HEK293T (cell line): ENCODE results near the gene NME4.
A peak's percentile ranks its signal among the peaks of the same experiment; 100 is the strongest.

Source experiments
- CTCF ChIA-PET: fragments of 350-600 bp; formaldehyde crosslinking; extraction: SDS; loops from one replicate; lab custom pipeline; 2021; ENCODE audit warnings: antibody characterized with exemption, inconsistent platforms; lab: Yijun Ruan, JAX
- POLR2A ChIA-PET: fragments of 350-600 bp; formaldehyde crosslinking; extraction: SDS; loops from one replicate; lab custom pipeline; 2020; ENCODE audit warnings: antibody characterized with exemption, inconsistent platforms; lab: Yijun Ruan, JAX
- DNase-seq: peaks from one replicate; pipeline ENCODE4 v3.0.0; 2012; ENCODE audit warnings: mixed read lengths; ENCODE audit errors: extremely low spot score
- ARNT ChIP-seq: fragments of 450-650 bp; IDR thresholded peaks from 2 replicates; pipeline ENCODE4 v1.6.1; 2017; ENCODE audit warnings: mild to moderate bottlenecking
- BHLHE40 ChIP-seq: fragments of 450-650 bp; IDR thresholded peaks from 2 replicates; pipeline ENCODE4 v1.6.1; 2016; ENCODE audit warnings: mild to moderate bottlenecking, moderate library complexity, borderline replicate concordance
- CTBP1 ChIP-seq: fragments of 450-650 bp; IDR thresholded peaks from 2 replicates; pipeline ENCODE4 v1.6.1; 2016; ENCODE audit warnings: borderline replicate concordance
- ELF4 ChIP-seq: fragments of 450-650 bp; IDR thresholded peaks from 2 replicates; pipeline ENCODE4 v1.6.1; 2017; ENCODE audit warnings: antibody characterized with exemption
- FOXA1 ChIP-seq: fragments of 450-650 bp; IDR thresholded peaks from 2 replicates; pipeline ENCODE4 v1.6.1; 2016; ENCODE audit warnings: mild to moderate bottlenecking
- FOXK2 ChIP-seq: fragments of 450-650 bp; IDR thresholded peaks from 2 replicates; pipeline ENCODE4 v1.6.1; 2016; ENCODE audit warnings: mild to moderate bottlenecking
- FOXM1 ChIP-seq: fragments of 450-650 bp; IDR thresholded peaks from 2 replicates; pipeline ENCODE4 v1.6.1; 2017; ENCODE audit warnings: mild to moderate bottlenecking, borderline replicate concordance
- HDGF ChIP-seq: fragments of 450-650 bp; IDR thresholded peaks from 2 replicates; pipeline ENCODE4 v1.6.1; 2017; ENCODE audit warnings: antibody characterized with exemption, borderline replicate concordance
- L3MBTL2 ChIP-seq: fragments of 450-650 bp; conservative IDR thresholded peaks from 2 replicates; pipeline ENCODE4 v1.6.1; 2016; ENCODE audit warnings: mild to moderate bottlenecking
- LEF1 ChIP-seq: fragments of 450-650 bp; IDR thresholded peaks from 2 replicates; pipeline ENCODE4 v1.6.1; 2017; ENCODE audit warnings: mild to moderate bottlenecking, borderline replicate concordance
- NFRKB ChIP-seq: fragments of 450-650 bp; IDR thresholded peaks from 2 replicates; pipeline ENCODE4 v1.6.1; 2016; ENCODE audit warnings: mild to moderate bottlenecking, moderate library complexity
- SP1 ChIP-seq: fragments of 450-650 bp; IDR thresholded peaks from 2 replicates; pipeline ENCODE4 v1.6.1; 2017
- SUZ12 ChIP-seq: fragments of 450-650 bp; IDR thresholded peaks from 2 replicates; pipeline ENCODE4 v1.6.1; 2016; ENCODE audit warnings: mild to moderate bottlenecking
- TARDBP ChIP-seq: fragments of 450-650 bp; IDR thresholded peaks from 2 replicates; pipeline ENCODE4 v1.6.1; 2016
- ZNF384 ChIP-seq: fragments of 450-650 bp; IDR thresholded peaks from 2 replicates; pipeline ENCODE4 v1.6.1; 2016
- TF ChIP-seq, protein P1 (sequence below): fragments of 450-650 bp; IDR thresholded peaks from 2 replicates; pipeline ENCODE4 v1.6.1; 2016

NME4 gene

DNA sequence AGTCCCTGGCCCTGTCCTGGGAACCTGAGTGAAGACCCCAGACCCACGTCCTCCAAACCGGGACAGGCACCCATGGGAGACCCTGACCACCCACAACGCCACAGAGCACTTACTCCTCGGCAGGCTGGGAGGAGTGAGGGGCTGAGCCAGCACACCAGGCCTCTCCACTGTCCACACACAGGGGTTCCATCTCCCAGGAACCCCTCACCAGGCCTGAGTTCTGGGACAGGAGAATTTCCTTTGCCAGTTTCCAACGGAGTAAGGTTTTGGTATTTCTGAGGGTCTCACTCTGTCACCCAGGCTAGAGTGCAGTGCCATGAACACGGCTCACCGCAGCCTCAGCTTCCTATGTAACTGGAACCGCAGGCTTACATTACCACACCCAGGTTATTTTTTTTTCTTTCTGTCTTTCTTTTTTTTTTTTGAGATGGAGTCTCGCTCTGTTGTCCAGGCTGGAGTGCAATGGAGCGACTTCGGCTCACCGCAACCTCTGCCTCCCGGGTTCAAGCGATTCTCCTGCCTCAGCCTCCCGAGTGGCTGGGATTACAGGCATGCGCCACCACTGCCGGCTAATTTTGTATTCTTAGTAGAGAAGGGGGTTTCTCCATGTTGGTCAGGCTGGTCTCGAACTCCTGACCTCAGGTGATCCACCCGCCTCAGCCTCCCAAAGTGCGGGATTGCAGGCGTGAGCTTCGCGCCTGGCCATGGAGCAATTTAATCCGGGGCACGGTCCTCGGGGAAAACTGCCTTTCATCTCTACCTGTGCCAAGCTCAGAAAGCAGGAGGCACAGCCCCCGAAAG, 16.8 kb upstream of the NME4 start:
- TF ChIP-seq, protein P1, sequence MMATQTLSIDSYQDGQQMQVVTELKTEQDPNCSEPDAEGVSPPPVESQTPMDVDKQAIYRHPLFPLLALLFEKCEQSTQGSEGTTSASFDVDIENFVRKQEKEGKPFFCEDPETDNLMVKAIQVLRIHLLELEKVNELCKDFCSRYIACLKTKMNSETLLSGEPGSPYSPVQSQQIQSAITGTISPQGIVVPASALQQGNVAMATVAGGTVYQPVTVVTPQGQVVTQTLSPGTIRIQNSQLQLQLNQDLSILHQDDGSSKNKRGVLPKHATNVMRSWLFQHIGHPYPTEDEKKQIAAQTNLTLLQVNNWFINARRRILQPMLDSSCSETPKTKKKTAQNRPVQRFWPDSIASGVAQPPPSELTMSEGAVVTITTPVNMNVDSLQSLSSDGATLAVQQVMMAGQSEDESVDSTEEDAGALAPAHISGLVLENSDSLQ, result no peak
- DNase-seq, result no peak
- POLR2A ChIA-PET, result interaction anchor here (4.0 kb wide), 1 partner anchor 9 kb away, joined by 17 read pairs; the partner anchor contains the start of gene MRPL28
- CTCF ChIA-PET, result interaction anchor here (0.6 to 1.0 kb wide), 2 partner anchors 9 to 113 kb away, joined by 3 to 6 read pairs; partner anchors contain the start of gene MRPL28

DNA sequence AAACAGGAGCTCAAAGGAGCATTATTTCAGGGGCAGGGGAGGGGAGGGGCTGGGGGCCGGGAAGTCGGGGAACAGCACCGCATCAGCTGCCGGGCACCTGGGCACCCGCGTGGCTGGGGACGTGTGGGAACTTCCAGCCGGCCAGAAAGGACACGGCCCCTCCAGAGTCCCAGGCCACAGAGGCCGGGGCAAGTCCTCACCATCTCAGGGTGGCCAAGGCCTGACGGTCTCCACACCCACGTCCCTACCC, 16.3 kb upstream of the NME4 start:
- CTCF ChIA-PET, result interaction anchor here (0.6 to 1.0 kb wide), 2 partner anchors 10 to 113 kb away, joined by 3 to 6 read pairs; partner anchors contain the start of gene MRPL28
- TF ChIP-seq FOXM1 (no peak), ZNF384 (no peak), BHLHE40 (no peak), LEF1 (no peak), ELF4 (no peak), SUZ12 (no peak), HDGF (no peak), NFRKB (no peak), ARNT (no peak), FOXK2 (no peak), FOXA1 (no peak), TARDBP (no peak), CTBP1 (no peak)
- POLR2A ChIA-PET, result interaction anchor here (4.0 kb wide), 1 partner anchor 10 kb away, joined by 17 read pairs; the partner anchor contains the start of gene MRPL28
- DNase-seq, result no peak

DNA sequence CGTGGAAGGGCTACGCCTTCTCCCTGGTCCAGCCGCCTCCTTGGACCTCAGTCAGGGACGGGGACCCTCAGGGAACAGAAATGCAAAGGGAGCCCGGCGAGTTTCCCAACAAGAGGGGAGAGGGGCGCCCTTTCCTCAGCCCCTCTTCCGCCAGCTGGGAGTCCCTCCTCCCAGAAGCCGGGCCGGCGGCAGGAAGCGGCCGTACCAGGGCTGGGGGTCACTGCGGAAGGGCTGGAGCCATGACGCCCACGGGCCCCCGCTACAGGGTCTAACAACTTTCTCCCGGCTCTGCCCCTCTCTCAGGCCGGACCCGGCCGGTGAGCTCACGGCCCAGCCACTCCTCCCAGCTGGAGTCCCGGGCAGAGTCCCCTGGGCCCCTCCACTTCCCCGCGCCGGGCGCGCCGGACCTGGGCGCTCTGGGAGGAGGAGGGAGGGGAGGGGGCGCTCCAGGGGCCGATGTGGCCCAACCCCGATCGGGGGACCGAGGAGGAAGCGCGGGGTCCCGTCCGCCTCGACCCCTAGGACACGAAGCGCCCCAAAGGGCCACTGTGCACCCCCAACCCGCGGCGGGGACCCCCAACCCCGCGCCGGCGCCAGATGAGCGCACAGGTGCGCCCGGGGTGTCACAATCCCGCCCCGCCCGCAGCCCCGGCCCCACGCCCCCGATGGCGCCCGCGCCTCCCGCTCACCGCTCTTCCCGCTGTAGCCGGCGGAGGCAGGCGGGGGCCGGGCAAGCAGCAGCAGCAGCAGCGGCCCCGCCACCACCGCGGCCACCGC, 15.8 kb upstream of the NME4 start:
- TF ChIP-seq L3MBTL2 (no peak), SP1 (no peak), FOXM1 (no peak), FOXK2 (no peak), LEF1 (no peak), ZNF384 (no peak), ELF4 (no peak), TARDBP (no peak)
- TF ChIP-seq, protein P1, result no peak
- ChIA-PET POLR2A (interaction anchor here (1.8 to 4.0 kb wide), 2 partner anchors 10 to 19 kb away, joined by 4 to 17 read pairs; partner anchors contain the start of gene MRPL28), CTCF (interaction anchor here (0.6 to 1.0 kb wide), 2 partner anchors 10 to 112 kb away, joined by 3 to 6 read pairs; partner anchors contain the start of gene MRPL28)
- DNase-seq, result peak; percentile 29

DNA sequence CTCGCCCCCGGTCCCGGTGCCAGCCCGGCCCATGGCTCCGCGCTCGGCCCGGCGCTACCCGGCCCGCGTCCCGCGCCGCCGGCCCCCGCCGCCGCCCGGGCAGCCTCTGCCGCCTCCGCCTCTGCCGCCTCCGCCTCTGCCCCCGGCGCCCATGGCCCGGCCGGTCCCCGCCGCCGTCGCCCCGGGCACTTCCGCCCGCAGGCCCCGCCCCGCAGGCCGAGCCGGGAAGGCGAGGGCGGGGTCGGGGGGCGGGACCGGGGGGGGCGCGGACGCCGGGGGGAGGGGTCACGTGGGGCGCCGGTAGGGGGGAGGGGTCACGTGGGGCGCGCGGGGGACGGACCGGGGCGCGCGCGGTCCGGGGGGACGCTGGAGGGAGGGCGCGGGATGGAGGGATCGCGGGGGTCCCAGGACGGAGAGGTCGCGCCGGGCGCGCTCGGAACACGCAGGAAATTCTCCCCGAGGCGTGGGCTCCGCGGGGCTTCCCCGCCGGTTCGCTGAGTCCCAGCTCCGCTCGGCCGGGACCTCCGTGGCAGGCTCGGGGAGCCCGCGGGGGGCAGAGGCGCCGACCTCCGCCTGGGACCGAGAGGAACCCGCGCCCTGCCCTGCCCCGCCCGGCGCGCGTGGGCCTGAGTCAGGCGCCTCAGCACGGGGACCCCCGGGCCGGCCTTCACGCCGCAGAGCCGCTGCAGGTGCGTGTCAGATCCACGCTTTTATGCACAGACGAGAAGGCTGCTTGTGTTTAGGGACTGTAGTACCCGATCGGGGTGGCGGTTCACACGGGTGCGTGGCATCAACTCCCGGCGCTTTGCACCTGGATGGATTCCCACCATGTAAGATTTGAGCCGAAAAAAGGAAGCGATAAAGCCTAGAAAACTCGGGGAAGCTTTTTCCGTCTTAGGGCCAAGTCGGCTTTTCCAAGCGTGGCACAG, 14.9 kb upstream of the NME4 start, which contains the start of gene PGAP6:
PGAP6 (minus strand) TSS at position 190 of the 929 bp plus-strand sequence; CDS start at position 33, 157 bp downstream.
- POLR2A ChIA-PET, result interaction anchor here (0.9 to 4.0 kb wide), 3 partner anchors 11 to 18 kb away, joined by 4 to 17 read pairs (median 6); partner anchors contain the start of gene MRPL28
- no peak for TF ChIP-seq SUZ12
- TF ChIP-seq TARDBP, result peak; percentile 56; the same call in 1 of the 2 replicates
- TF ChIP-seq FOXM1, result 0 out of 2 replicates have a peak, but pooled peaks have one; percentile 14
- peak; percentile 86 for DNase-seq
- CTCF ChIA-PET, result no interaction called here

GRCh38 chr16:383326-384051, 13.5 kb upstream of the NME4 start:
- no peak for TF ChIP-seq BHLHE40
- TF ChIP-seq TARDBP, result no peak
- TF ChIP-seq SUZ12, result no peak
- ChIA-PET CTCF (no interaction called here), POLR2A (interaction anchor here (4.0 kb wide), 1 partner anchor 13 kb away, joined by 17 read pairs; the partner anchor contains the start of gene MRPL28)
- no peak for DNase-seq
